NT2/D1 (cell line): ENCODE data around the gene FMO3.

ENCODE experiments used
- DNase-seq: peaks from one replicate; pipeline ENCODE4 v3.0.0-alpha.2; 2011; ENCODE audit warnings: low read depth, low spot score
- H3K27me3 ChIP-seq: 2 replicates; pipeline ENCODE4 v1.6.0; 2011; ENCODE audit warnings: mild to moderate bottlenecking; ENCODE audit not compliant: insufficient read length, insufficient read depth
- H3K36me3 ChIP-seq: 2 replicates; pipeline ENCODE4 v1.6.1; 2011; ENCODE audit warnings: mild to moderate bottlenecking, low read length, mixed read lengths; ENCODE audit not compliant: insufficient read depth, insufficient read length
- H3K4me1 ChIP-seq: 2 replicates; pipeline ENCODE4 v1.5.1; 2011; ENCODE audit not compliant: insufficient read depth, insufficient read length
- H3K4me3 ChIP-seq: 2 replicates; pipeline ENCODE4 v1.5.1; 2011; ENCODE audit warnings: low read depth; ENCODE audit not compliant: insufficient read length
- H3K9ac ChIP-seq: 2 replicates; pipeline ENCODE4 v1.6.0; 2011; ENCODE audit warnings: low read depth; ENCODE audit not compliant: insufficient read length
- H3K9me3 ChIP-seq: 2 replicates; pipeline ENCODE4 v1.5.1; 2011; ENCODE audit warnings: mild to moderate bottlenecking, low read length; ENCODE audit not compliant: insufficient read depth
- SUZ12 ChIP-seq: IDR thresholded peaks from 2 replicates; pipeline ENCODE4 v1.6.1; 2011; ENCODE audit not compliant: insufficient read length, insufficient read depth; ENCODE audit errors: extremely low read depth
- YY1 ChIP-seq: IDR thresholded peaks from 2 replicates; pipeline ENCODE4 v1.6.1; 2011; ENCODE audit not compliant: insufficient read length, insufficient read depth
- ZNF274 ChIP-seq: IDR thresholded peaks from 2 replicates; pipeline ENCODE4 v1.6.1; 2011; ENCODE audit warnings: mild to moderate bottlenecking, low read depth, low read length

Gene FMO3

DNA sequence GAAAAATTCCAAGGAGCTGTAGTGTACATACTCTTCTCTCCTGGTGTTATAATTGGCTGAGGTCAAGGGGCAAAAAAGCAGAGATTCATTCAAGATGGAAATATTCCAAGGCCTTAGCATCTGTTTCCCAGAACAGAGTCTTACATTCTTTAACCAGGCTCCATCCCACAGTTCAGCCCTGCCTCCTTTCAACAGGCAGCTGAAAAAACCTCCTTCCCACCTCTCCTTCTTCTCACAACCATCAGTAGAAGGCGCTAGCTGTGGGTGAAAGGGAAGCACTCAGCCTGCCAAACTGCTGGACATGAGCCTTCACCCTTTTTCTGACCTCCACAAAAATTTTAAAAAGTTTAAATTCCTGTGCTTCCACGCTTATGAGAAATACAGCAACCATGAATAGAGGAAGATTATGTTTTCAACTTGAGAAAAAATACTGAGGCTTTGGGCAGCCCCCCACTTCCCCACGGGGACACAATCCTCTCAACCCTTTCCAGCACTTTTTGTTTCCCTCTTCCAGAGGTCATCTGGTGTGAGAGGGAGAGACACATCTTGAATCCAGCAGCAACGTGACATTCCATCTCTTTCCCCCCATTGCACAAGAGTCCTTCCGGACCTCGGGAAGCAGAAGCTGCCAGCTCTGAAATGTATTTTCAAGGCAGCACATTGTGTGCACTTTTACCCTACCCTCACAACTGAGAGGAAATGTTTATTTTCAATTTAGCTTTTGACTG is 51.1 kb downstream of the FMO3 start:
- no peak overlapping the region for H3K9ac ChIP-seq
- DNase-seq = peak; percentile 20

GRCh38 chr1:171142416-171143385 is 52.0 kb downstream of the FMO3 start:
- Histone ChIP-seq H3K4me1 (no peaks in the 10 kb centered on the region), H3K36me3 (no peaks in the 10 kb centered on the region), H3K9ac (no peak overlapping the region), H3K27me3 (no peaks in the 10 kb centered on the region), H3K4me3 (no peak overlapping the region), H3K9me3 (no peaks in the 10 kb centered on the region)
- TF ChIP-seq ZNF274 = no peak
- TF ChIP-seq YY1 = no peak
- TF ChIP-seq SUZ12 = no peak
- DNase-seq = no peak

More for the DNA sequence above, 51.1 kb downstream of the FMO3 start:
- Histone ChIP-seq H3K4me3 (no peak overlapping the region), H3K4me1 (no peaks in the 10 kb centered on the region), H3K9me3 (no peaks in the 10 kb centered on the region), H3K27me3 (no peaks in the 10 kb centered on the region), H3K36me3 (no peaks in the 10 kb centered on the region)
- TF ChIP-seq YY1 (no peak), ZNF274 (no peak), SUZ12 (no peak)

- no peak overlapping the region for H3K4me3 ChIP-seq
- H3K27me3 ChIP-seq = no peaks in the 10 kb centered on the region
- no peak overlapping the region for H3K9ac ChIP-seq
- DNase-seq = no peak
- H3K9me3 ChIP-seq = no peaks in the 10 kb centered on the region
- H3K4me1 ChIP-seq = no peaks in the 10 kb centered on the region
- H3K36me3 ChIP-seq = no peaks in the 10 kb centered on the region
- TF ChIP-seq ZNF274 (no peak), SUZ12 (no peak), YY1 (no peak)
These were observed 59.5 kb downstream of the FMO3 start for GRCh38 chr1:171150156-171150555.

- no peak for TF ChIP-seq ZNF274
- no peak for TF ChIP-seq YY1
- TF ChIP-seq SUZ12 = no peak
- H3K9ac ChIP-seq = no peak overlapping the region
- H3K27me3 ChIP-seq = no peaks in the 10 kb centered on the region
- no peaks in the 10 kb centered on the region for H3K36me3 ChIP-seq
- no peaks in the 10 kb centered on the region for H3K4me1 ChIP-seq
- no peak overlapping the region for H3K4me3 ChIP-seq
- H3K9me3 ChIP-seq = no peaks in the 10 kb centered on the region
- DNase-seq = no peak
These were observed 61.8 kb downstream of the FMO3 start for GRCh38 chr1:171152549-171152948.

GRCh38 chr1:171155484-171155883 is 64.8 kb downstream of the FMO3 start:
- DNase-seq = no peak
- Histone ChIP-seq H3K4me3 (no peak overlapping the region), H3K27me3 (no peaks in the 10 kb centered on the region), H3K9me3 (no peaks in the 10 kb centered on the region), H3K4me1 (no peaks in the 10 kb centered on the region), H3K9ac (no peak overlapping the region), H3K36me3 (no peaks in the 10 kb centered on the region)
- TF ChIP-seq ZNF274 = no peak
- no peak for TF ChIP-seq SUZ12
- no peak for TF ChIP-seq YY1

DNA sequence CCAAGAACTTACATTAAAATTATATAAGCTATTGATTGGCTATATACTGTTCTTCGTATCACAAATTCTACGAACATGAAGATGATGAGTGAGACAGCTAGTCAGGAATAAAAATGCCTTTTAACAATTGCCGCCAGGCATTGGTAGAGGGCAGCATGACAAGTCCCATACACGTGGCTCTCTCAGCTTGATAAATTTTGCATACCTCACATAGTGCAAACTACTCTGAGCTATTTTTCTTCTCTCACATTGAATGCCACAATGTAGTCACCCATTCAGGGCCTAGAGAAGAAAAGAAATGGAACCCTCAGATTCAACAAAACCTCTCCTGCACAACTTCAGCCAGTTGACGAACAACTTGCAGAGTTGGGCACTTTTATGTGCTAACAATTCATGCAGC is 67.4 kb downstream of the FMO3 start:
- DNase-seq = no peak
- H3K4me3 ChIP-seq = no peak overlapping the region
- H3K4me1 ChIP-seq = no peaks in the 10 kb centered on the region
- no peaks in the 10 kb centered on the region for H3K36me3 ChIP-seq
- no peaks in the 10 kb centered on the region for H3K9me3 ChIP-seq
- TF ChIP-seq YY1 (no peak), ZNF274 (no peak), SUZ12 (no peak)
- no peaks in the 10 kb centered on the region for H3K27me3 ChIP-seq
- H3K9ac ChIP-seq = no peak overlapping the region

- no peaks in the 10 kb centered on the region for H3K36me3 ChIP-seq
- H3K4me1 ChIP-seq = no peaks in the 10 kb centered on the region
- H3K27me3 ChIP-seq = no peaks in the 10 kb centered on the region
- no peaks in the 10 kb centered on the region for H3K9me3 ChIP-seq
- H3K4me3 ChIP-seq = no peak overlapping the region
- TF ChIP-seq SUZ12 = no peak
- TF ChIP-seq ZNF274 = no peak
- TF ChIP-seq YY1 = no peak
- DNase-seq = no peak
- H3K9ac ChIP-seq = no peak overlapping the region
These were observed 67.8 kb downstream of the FMO3 start for GRCh38 chr1:171158551-171158950.
